Suppressor macrophage treated with lipopolysaccharide for 4 hours (primary cell): Measurements from ENCODE around the gene POLR3G.
A peak's percentile ranks its signal among the peaks of the same experiment; 100 is the strongest.

Experiments
- DNase-seq: peaks from one replicate; pipeline ENCODE4 v3.0.0-alpha.2; 2020

The POLR3G gene

DNA sequence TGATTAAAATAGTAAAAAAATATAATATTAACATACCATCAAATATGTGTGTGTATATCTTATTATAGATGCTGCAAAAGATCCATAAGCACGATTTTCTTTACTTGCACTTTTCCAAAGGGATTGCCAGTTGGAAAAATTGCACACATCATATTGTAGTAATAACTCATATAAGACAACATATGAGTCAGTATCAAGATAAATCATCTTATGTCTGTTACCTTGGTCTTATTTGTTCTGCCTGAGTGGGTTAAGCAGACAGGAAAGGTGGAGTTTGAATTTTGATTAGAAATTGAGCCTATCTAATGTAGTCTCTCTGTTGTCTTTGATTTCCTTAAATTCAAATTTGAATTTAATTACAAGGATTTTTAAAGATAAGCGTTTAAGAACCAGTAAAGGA lies 30.1 kb downstream of the POLR3G start:
- DNase-seq: no peak

DNA sequence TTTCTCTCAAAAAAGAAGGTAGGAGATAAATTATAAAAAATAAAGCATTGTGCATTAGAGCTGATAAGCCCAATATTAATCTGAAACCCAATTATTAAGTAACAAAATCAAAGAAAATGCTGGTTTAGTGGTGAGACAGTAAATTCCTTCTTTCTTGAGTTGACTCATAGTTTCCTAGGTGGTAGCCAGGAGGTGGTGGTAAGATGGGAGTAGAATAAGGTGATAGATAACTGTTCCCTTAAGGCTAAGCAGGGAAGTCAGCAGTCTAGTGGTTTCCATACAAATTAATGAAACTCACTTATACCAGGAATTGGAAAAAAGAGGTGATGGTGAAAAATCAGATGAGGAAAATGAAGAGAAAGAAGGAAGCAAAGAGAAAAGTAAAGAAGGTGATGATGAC lies 31.6 kb downstream of the POLR3G start:
- DNase-seq: no peak

DNA sequence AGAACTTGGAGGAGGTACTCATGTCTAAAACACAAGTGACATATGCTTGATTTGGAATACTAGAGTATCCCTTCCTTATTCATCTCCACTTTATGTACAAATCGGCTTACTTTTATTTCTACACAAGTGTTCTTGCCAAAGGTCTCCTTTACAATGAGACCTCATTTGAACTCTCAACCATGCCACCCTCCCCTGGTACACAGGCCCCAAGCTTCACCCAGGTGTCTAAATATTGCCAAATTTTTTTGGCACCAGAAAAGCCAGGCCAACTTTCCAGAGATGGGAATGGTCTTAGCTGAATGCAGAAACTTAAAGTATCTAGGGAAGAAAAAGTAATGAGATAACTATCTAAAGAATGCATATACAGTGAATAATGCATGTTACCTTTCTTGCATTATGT lies 35.8 kb downstream of the POLR3G start:
- DNase-seq: no peak

DNA sequence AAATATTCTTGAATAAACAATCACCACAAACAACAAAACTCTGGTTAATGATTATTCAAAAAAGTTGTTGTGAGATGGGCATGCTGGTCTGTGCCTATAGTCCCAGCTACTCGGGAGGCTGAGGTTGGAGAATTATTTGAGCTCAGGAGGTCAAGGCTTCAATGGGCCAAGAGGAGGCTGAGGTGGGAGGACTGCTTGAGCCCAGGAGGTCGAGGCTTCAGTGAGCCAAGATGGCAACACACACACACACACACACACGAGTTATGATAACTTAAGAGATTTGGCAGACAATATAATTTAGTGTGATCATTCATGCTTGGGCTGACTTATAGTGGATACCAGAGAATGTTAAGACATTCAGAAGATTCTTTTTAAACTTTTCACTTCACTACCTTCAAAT lies 39.9 kb downstream of the POLR3G start:
- DNase-seq: no peak

DNA sequence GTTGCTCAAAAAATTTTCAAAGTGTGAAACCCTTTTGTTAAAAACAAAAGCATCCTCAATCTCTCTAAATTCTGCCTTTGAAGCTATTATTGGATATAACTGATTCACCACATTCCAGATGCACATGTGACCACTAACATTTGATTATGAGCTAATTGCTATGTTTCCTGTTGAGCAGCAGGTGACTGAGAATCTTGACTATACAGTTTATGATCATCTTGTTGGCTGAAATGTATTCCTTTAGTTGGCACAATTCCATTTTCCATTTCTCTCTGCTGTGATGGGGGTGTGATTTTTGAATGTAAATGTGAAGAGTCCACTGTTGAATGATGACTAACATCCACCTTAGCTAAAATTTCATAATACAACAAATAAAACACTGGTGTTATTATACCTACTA lies 44.0 kb downstream of the POLR3G start:
- DNase-seq: no peak

DNA sequence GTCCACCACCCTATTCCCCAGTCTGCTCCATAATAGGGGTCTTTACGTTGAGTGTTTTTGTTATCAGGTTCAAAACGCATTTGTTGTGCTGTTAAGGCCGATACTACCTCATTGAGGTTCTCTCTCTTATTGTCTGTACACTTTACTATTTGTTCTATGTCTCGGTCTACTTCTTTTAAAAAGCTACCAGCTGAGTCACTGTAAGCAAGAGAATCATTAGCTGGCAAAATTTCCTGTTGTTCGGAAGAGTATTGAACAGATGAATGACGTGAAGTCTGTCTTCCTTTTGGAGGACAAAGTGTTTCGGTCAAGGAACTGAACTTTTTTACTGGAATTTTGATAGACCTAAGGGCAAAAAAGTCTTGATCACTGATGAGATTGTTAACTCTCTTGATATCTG lies 44.4 kb downstream of the POLR3G start:
- DNase-seq: no peak

DNA sequence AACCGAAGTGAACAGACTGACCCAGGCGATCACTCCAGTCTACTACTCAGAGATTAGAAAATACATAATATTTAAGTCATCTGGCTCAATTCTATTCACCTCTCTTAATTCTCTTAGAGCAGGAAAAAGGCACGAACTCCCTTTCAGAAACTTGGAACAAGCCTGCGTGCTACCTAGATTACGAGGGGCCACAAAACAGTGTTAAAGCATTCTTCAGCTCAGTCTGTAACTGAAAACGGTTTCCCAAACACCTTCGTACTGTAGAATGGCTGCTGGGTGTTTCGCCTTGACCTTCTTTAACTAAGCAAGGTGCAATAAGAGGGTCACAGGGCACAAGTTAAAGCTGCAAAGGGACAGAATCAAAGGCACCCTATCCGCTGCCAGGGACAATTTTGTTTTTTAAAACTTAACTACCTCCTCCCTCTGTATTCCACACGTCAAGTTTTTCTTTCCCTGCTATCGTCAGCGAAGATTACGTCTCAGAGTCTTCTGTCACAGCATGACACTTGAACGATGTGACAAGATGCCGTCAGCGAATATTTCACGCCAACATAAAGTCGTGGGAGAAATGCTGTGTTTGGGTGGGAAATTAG lies 54.0 kb downstream of the POLR3G start:
- peak; percentile 59 for DNase-seq

DNA sequence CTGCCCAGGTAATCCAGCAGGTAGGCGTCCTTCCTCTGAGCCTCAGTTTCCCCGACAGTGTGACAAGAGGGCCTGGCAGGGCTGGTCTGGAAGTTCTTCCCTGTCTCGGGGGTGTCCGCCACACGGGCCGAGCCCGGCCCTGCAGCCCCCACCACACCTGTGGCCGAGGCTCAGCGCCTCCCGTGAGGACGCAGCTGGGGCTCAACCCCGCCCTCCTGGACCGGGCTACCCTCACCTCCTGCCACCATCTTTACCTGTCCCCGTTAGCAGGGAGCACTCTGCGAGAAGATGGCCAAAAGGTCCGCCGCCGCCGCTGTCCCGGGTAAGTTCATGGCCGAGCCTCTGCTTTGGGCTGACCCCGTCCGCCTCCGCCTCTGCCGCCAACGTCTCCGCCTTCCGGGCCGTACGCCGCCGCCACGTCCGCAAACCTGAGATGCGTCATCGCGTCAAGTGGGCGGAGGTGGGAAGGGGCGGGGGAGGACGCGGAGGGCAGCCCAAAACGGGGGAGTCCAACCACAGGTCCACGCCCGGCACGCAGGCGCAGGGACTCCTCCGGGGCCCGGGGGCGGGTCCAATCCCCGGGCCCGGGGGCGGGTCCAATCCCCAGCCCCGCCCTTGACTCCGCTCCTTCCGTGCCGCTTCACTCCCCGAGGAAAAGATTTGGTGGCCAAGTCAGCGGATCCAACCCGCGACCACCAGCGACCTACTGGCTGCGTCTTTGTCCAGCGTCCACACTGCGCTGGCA lies 54.7 kb downstream of the POLR3G start, which contains the start of gene LYSMD3:
Gene LYSMD3 (minus strand): TSS at position 391 of the 745 bp plus-strand sequence. CDS start 4,295 bp downstream, outside the sequence.
- DNase-seq: peak; percentile 97

DNA sequence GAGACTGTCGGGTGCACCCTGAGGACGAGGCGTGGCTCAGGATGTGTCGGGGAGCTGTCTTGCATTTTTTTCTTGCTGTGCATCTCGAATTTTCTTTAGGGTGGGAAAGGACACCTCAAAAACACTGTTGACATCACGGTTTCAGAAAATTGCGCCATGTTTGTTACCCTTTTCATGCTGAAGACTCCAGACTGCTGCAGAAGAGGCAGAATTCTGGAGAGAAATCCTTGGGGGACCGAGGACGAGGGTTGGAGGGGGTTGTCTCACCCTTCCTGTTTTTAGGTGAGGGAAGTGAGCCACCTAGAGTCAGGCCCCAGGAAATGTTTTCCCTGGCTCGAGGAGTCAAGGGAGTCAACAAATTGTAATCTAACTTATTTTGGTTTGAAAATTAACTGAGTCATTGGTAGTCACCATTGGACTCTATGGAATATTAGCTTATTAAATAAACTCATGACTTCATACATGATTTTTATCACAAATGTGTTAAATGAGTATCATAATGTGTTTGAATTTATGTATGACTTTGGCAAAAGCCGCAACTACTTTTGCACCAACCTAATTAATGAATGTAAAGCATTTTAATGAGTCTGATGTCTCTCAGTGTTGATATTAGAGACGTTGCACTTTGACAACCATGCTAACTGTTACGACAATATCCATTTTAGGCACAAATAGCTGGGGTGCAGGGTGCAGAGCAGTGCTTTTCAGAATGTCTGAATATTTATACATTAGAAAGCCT lies 55.4 kb downstream of the POLR3G start:
- DNase-seq: peak; percentile 69

DNA sequence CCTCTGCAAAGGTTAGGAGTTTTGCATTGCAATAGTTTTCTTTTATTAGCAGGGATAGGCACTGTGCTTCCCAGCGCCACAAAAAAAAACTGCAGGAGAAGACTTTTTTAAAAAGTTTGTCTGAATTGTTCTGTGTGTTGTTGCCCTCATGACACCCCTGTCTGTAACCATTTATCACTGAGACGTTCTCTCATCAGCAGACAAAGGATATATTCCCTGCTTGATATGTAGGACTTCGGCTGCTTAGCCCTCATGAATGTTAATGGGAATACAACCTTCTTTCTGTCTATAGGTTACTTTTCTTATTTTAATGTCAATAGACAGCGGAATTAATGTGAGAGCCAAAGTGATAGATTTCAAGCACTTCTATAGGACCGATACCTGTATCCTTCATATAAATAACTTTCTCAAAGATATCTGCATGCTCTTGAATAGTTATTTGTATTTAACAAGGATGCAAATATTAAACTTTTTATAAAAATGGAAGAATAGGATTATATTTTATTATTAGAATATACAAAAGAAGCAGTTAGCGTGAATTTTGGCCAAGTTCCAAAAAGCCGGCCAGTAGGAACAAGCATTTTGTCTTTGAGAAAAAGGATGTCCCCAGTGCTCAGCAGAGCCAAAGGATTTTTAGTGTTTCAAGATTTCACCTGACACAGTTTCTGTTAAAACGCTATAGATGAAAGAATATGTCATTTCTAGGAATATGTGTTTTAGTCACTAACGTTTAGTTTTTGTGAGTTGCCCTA lies 56.2 kb downstream of the POLR3G start:
- peak; percentile 16 for DNase-seq

DNA sequence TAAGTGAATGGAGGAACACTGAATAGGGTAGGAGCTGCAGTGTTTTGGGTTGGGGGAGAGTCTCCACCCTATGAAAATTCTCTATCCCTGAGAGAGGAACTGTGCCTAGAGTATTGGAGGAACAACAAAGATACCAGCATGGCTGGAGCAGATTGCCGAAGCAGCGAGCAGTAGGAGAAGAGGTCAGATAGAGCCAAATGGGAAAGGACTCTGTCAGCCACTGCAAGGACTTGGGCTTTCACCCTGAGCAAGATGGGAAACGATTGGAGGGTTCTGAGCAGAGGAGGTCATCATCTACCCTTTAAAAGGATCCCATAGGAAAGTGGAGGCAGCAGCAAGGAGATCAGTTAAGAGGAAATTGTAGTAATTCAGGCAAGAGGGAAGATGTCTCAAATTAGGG lies 59.1 kb downstream of the POLR3G start:
- DNase-seq: no peak

DNA sequence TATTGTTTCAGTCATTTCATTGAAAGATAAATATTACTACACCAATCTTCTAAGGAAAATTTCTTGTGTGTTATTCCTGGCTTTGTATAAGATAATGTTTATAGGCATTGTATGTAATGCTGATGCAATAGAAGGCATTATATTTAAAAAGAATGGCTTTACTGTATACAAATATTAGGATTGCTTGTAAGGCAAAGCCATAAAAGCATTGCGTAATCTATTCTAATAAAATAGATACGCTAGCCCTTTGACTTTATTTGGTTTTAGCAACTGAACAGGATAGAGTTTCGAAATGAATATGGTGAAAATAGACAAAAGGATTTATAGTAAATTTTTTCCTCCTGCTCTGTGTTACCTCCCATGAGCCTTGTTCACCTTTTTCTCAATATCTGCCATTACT lies 60.3 kb downstream of the POLR3G start:
- DNase-seq: no peak

DNA sequence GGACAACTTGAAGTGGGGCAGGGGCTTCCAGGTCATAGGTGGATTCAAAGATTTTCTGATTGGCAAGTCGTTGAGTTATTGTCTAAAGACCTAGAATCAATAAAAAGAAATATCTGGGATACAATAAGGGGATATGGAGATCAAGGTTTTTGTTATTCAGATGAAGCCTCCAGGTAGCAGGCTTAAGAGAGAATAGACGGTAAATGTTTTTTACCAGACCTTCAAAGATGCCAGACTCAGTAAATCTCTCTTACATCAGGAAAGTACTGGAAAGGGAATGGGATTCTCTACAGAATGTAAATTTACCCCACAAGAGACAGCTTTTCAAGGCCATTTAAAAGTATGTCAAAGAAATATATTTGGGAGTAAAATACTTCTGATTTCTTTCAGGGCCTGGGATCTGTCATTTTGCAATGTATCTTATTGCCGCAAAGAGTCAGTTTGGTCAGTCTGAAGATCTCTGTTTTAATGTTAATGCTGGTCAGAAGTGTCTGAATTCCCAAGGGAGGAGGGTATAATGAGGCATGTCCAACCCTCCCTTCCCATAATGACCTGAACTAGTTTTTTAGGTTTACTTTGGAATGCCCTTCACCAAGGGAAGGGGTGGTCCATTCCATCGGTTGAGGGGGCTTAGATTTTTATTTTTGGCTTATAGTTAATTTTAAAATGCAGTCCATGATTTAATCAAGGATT lies 68.3 kb downstream of the POLR3G start:
- no peak for DNase-seq

DNA sequence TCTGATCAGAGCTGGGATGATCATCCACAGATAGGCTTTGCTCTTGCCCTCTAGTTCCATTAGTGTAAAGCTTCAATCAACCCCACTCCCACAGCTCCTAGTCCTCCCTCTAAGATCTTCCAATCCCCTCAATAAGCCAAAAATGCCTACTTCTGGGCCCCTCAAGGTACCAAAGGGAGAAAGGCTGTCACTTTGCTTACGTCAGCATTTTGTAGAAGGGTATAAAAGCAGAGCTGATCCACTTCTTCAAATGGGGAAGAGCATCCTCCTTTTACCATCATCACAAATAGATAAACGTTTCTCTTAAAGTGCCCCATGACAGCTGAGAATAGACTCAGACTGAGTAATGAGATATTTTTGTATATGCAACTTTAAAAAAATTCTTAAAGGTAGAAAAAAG lies 70.8 kb downstream of the POLR3G start:
- no peak for DNase-seq

DNA sequence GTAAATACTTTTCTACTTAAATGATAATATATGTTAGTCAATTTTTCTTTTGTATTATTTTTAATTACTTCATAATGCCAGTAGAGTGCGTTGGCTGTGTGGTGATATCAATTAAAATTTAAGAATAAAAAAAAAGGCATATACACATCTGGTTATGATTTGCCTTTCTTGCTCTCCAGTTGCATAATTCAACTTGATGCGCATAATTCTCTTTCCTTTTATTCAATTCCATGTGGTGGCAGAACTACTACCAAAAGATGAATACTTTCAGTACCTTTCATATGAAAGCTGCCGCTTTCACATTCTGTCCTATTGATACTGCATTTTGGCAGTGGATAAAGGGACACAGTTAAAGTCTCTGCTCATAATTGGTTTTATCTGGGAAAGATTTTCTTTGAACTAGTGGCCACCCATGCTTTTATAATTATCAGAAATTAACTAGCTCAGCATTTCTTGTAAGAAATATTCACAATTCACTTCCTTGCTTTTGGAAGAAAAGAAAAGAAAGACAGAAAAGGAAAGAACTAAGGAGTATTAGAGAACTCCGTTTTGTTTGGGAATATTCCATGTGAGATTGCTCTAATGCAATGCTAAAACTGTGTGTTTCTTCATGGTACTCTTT lies 71.7 kb downstream of the POLR3G start:
- no peak for DNase-seq

DNA sequence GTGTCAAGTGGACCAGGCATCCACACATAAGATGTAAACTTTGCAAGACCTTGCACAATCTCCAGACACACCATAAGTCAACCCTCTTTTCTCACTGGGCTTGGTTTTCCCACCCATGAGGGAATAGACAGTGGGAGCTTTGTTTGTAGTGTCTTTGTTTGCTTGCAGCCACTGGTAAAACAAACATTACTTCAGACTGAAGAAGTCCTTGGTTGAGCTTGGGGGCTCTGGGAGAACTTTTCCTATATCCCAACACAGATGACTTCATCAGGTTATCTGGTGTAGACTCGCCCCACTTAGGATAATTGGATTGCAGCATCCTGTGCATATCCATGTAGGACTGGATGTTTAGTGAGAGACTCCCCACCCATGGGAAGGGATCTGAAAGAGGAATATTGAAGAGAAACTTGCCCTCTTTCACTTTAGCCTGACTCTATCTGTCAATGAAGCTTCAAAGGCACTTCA lies 72.4 kb downstream of the POLR3G start:
- no peak for DNase-seq

DNA sequence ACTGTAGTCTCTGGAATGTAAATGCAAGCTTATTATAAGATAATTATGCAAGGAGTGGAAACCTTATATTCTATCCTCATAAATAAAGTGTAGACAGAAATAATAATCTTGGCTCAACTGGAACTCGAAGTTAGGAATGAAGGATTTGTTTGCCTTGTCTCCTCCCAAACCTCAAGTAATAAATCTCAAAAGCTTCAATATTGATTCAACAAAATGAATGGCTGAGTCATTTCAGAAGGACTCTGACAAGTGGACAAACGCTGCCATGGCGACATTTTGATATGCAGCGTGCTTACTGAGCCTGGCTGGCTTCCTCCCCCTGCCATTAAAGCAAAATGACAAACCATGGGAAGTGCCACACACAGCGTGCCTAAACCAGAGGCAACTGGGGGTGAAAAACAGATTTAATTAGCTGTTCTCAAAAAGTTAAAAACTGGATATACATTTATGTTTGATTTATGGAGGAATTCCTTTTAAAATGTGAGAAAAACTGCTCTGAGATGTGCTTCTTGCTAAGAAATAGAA lies 73.5 kb downstream of the POLR3G start:
- DNase-seq: no peak

DNA sequence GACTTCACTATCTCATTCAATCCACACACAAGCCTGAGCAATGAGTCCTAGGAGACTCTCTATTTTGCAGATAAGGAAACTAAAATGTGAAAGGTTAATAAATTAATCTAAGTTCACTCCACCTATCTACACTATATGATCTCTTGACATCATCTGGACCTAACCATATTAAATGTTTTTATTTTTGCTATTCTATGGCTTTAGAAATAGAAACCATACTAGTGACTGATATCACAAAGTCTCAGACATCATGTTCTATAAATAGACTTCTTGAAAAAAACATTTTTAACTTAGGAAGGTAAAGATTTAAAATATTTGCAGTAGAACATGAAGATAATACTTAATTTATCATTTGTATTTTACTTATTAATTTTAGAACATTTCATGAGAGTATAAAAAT lies 74.6 kb downstream of the POLR3G start:
- DNase-seq: no peak

DNA sequence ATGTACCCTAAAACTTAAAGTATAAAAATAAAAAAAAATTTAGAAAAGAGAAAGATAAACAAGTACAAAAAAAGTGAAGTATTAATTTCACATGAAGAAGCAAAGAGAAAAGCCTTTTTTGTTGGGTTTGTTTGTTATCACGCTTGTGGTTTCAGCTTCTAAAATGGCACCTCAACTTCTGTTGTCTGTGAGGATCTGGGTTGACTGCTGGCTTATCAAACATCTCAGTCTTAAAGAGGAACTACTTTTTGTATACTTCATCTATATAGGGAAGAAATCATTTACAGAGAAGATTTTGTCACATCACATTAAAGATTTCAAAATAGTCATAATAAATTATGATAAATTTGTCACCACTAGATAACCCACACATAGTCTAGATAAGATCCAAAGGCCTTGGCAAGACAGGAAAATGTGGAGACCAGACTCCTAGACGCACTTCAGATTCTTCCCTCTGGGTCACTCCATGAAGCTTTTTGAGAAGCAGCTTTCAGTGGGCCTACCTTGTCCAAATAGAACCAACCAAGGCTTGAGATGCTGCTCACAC lies 75.1 kb downstream of the POLR3G start:
- DNase-seq: no peak

DNA sequence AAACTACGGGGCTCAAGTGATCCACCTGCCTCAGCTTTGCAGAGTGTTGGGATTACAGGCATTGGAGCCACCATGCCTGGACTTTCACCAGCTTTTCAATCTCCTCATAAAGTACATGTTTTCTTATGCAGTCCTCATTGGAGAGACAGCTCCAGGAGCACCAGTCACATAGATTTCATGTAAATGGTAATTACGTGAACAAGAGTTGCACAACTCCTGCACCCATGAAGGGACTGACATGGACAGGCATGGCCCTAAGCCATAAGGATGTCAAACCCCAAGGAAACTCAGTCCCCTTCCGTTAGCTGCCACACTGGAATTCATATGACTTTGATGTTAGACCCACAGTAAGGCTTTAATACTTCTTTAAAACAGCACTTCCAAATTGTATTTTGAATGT lies 76.3 kb downstream of the POLR3G start:
- peak; percentile 25 for DNase-seq

DNA sequence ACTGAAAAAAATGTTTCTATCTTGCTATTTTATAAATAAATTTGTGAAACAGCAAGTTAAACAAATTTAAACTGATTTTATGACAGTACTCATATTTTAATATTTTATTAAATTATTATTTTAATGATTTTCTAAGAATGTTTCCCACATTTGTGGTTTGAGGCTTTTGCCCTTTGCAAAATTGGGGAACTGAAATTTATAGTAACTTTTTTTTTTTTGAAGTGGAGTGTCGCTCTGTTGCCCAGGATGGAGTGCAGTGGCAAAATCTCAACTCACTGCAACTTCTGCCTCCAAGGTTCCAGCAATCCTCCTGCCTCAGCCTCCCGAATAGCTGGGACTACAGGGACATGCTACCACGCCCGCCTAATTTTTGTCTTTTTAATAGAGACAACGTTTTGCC lies 76.7 kb downstream of the POLR3G start:
- DNase-seq: no peak

DNA sequence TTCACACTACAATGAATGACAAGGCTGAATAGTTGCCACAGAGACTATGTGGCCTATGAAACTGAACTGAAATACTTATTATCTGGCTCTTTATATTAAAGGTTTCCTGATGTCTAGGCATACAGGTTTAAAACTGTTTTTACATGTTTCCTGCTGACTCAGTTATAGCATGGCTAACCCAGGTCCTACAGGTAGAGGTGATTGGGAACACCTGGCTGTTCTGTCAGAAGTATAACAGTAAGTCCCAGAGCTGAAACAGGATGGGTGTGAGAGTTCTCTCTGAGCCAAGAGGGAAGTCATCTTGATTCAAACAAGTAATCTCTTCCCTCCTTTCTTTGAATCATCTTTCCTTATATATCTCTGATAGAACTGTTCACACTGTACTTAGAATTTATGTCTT lies 79.0 kb downstream of the POLR3G start:
- DNase-seq: no peak
